Measurements from ENCODE around the gene OR1Q1.

- TF ChIP-seq, protein P1, sequence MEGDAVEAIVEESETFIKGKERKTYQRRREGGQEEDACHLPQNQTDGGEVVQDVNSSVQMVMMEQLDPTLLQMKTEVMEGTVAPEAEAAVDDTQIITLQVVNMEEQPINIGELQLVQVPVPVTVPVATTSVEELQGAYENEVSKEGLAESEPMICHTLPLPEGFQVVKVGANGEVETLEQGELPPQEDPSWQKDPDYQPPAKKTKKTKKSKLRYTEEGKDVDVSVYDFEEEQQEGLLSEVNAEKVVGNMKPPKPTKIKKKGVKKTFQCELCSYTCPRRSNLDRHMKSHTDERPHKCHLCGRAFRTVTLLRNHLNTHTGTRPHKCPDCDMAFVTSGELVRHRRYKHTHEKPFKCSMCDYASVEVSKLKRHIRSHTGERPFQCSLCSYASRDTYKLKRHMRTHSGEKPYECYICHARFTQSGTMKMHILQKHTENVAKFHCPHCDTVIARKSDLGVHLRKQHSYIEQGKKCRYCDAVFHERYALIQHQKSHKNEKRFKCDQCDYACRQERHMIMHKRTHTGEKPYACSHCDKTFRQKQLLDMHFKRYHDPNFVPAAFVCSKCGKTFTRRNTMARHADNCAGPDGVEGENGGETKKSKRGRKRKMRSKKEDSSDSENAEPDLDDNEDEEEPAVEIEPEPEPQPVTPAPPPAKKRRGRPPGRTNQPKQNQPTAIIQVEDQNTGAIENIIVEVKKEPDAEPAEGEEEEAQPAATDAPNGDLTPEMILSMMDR (IDR thresholded peaks at IDR 0.05; ENCODE audit: low read depth, low read length, poor library complexity, severe bottlenecking) = no peak
- no peak for TF ChIP-seq EZH2phosphoT487 (IDR thresholded peaks at IDR 0.05; ENCODE audit: borderline replicate concordance, low read length)
Measured at GRCh38 chr9:122606587-122606986, 8.0 kb upstream of the OR1Q1 start.

Data from DOHH2 (cell line).